C4-2B (cell line): ENCODE data around the gene CDCA7L.

ENCODE experiments used
- CTCF ChIP-seq: fragments of 450-650 bp; conservative IDR thresholded peaks from 2 replicates; pipeline ENCODE4 v1.5.1; 2017; ENCODE audit warnings: mild to moderate bottlenecking
- ZFX ChIP-seq: fragments of 450-650 bp; IDR thresholded peaks from 2 replicates; pipeline ENCODE4 v1.6.1; 2017

- TF ChIP-seq CTCF (no peak), ZFX (no peak)
Observed at GRCh38 chr7:21868576-21868850, 77.2 kb downstream of the CDCA7L start.
